ENCODE results near the gene IKZF2.

IKZF2 gene

DNA sequence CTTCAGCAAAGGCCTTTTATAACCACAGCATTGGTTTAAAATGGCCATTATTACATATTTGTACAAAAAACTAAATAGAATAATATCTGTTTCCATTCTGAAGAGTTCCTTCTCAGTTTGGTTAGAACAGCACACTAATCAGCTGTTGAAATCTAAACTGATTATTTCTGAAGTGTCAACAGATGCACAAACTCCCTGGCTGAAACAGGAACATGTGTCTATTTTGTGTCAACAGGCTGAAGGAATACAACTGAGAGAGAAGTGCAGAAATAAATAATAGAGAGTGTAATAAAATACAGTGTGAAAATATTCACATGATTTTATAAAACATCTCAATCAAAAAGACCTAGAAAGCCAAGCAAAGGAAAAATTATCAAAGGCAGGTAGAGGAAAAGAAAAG is 29.7 kb downstream of the IKZF2 start:
- H3K79me2 ChIP-seq (ENCODE audit: insufficient read depth, low read depth), result peaks cover 3% of the 10 kb centered on the region; the same call in 1 of the 2 replicates

GRCh38 chr2:213119061-213119809 is 32.2 kb downstream of the IKZF2 start:
- no peak overlapping the region for H3K4me3 ChIP-seq (IDR thresholded peaks at IDR 0.05; ENCODE audit: insufficient read depth, low read depth, low read length)
- H3K27ac ChIP-seq, result no peak overlapping the region
- no peak overlapping the region for H3K4me2 ChIP-seq

More for the DNA sequence above, 29.7 kb downstream of the IKZF2 start:
- TF ChIP-seq, protein P1, sequence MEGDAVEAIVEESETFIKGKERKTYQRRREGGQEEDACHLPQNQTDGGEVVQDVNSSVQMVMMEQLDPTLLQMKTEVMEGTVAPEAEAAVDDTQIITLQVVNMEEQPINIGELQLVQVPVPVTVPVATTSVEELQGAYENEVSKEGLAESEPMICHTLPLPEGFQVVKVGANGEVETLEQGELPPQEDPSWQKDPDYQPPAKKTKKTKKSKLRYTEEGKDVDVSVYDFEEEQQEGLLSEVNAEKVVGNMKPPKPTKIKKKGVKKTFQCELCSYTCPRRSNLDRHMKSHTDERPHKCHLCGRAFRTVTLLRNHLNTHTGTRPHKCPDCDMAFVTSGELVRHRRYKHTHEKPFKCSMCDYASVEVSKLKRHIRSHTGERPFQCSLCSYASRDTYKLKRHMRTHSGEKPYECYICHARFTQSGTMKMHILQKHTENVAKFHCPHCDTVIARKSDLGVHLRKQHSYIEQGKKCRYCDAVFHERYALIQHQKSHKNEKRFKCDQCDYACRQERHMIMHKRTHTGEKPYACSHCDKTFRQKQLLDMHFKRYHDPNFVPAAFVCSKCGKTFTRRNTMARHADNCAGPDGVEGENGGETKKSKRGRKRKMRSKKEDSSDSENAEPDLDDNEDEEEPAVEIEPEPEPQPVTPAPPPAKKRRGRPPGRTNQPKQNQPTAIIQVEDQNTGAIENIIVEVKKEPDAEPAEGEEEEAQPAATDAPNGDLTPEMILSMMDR (conservative IDR thresholded peaks at IDR 0.05; ENCODE audit: low read depth, low read length), result no peak
- Histone ChIP-seq H3K4me2 (no peak overlapping the region), H3K36me3 (ENCODE audit: insufficient read depth) (no peaks in the 10 kb centered on the region), H4K20me1 (ENCODE audit: insufficient read depth) (no peaks in the 10 kb centered on the region), H2AFZ (ENCODE audit: low read depth) (no peak overlapping the region), H3K4me3 (IDR thresholded peaks at IDR 0.05; ENCODE audit: insufficient read depth, low read depth, low read length) (no peak overlapping the region), H3K9ac (no peak overlapping the region), H3K27ac (no peak overlapping the region), H3K4me1 (ENCODE audit: low read depth, poor library complexity, severe bottlenecking) (no peaks in the 10 kb centered on the region), H3K27me3 (ENCODE audit: insufficient read depth, low read depth) (no peaks in the 10 kb centered on the region)

DNA sequence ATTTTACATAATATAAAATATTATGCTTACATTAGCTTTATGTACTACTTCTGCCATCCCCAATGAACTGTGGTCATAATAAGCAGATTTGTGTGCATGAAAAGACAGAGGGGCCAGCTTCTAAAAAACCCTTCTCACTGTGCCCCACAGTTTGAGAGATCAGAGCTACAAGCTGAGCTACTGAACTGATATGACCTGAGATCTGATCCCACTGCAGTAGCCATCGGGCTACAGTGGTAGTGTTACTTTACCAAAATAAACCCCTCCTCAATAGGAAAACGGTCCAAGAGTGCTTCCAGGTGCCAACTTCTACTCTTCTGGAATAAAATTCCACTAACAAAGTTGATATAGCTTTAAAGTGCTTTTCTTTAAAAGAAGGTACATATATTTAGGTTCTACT is 43.1 kb downstream of the IKZF2 start:
- Histone ChIP-seq H3K4me2 (no peak overlapping the region), H4K20me1 (ENCODE audit: insufficient read depth) (no peaks in the 10 kb centered on the region), H3K4me1 (ENCODE audit: low read depth, poor library complexity, severe bottlenecking) (peaks cover 8% of the 10 kb centered on the region), H3K27ac (no peak overlapping the region), H3K4me3 (IDR thresholded peaks at IDR 0.05; ENCODE audit: insufficient read depth, low read depth, low read length) (no peak overlapping the region), H3K27me3 (ENCODE audit: insufficient read depth, low read depth) (no peaks in the 10 kb centered on the region), H2AFZ (ENCODE audit: low read depth) (no peak overlapping the region), H3K9ac (no peak overlapping the region), H3K79me2 (ENCODE audit: insufficient read depth, low read depth) (no peaks in the 10 kb centered on the region), H3K36me3 (ENCODE audit: insufficient read depth) (no peaks in the 10 kb centered on the region)
- TF ChIP-seq, protein P1 (conservative IDR thresholded peaks at IDR 0.05; ENCODE audit: low read depth, low read length), result no peak

More at GRCh38 chr2:213119061-213119809, 32.2 kb downstream of the IKZF2 start:
- Histone ChIP-seq H3K36me3 (ENCODE audit: insufficient read depth) (no peaks in the 10 kb centered on the region), H3K27me3 (ENCODE audit: insufficient read depth, low read depth) (no peaks in the 10 kb centered on the region), H4K20me1 (ENCODE audit: insufficient read depth) (no peaks in the 10 kb centered on the region), H2AFZ (ENCODE audit: low read depth) (no peak overlapping the region), H3K4me1 (ENCODE audit: low read depth, poor library complexity, severe bottlenecking) (no peaks in the 10 kb centered on the region), H3K79me2 (ENCODE audit: insufficient read depth, low read depth) (peaks cover 3% of the 10 kb centered on the region; the same call in 1 of the 2 replicates), H3K9ac (no peak overlapping the region)
- TF ChIP-seq, protein P1 (conservative IDR thresholded peaks at IDR 0.05; ENCODE audit: low read depth, low read length), result no peak

DNA sequence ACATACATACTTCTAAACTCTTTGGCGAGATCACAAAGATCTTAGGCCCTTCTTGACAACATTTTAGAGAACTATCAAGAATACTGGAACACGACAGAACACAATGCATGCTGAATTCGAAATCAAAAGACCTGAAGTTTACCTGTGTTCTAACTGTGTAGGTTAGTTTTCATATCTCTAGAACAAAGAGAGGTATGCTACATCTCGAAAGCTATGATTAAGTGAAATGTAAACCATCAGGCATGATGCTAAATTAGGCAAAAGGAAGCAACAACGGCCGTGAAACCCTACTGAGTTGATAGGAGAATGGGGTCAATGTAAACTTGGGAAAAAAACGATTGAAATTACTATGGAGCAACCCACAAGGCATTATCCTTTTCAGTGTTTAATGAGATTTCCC is 43.7 kb downstream of the IKZF2 start:
- Histone ChIP-seq H3K9ac (no peak overlapping the region), H3K4me3 (IDR thresholded peaks at IDR 0.05; ENCODE audit: insufficient read depth, low read depth, low read length) (no peak overlapping the region), H3K27ac (no peak overlapping the region), H2AFZ (ENCODE audit: low read depth) (no peak overlapping the region), H3K27me3 (ENCODE audit: insufficient read depth, low read depth) (no peaks in the 10 kb centered on the region), H4K20me1 (ENCODE audit: insufficient read depth) (no peaks in the 10 kb centered on the region), H3K79me2 (ENCODE audit: insufficient read depth, low read depth) (no peaks in the 10 kb centered on the region), H3K36me3 (ENCODE audit: insufficient read depth) (no peaks in the 10 kb centered on the region), H3K4me2 (no peak overlapping the region), H3K4me1 (ENCODE audit: low read depth, poor library complexity, severe bottlenecking) (peaks cover 8% of the 10 kb centered on the region)
- TF ChIP-seq, protein P1 (conservative IDR thresholded peaks at IDR 0.05; ENCODE audit: low read depth, low read length), result no peak
